Measurements from ENCODE around the gene PLXNA2. TPM values are rescaled to one million over a fixed set of nuclear protein-coding genes. Genes with fewer than 3 reads are reported as not detected.

The PLXNA2 gene
- polyA plus RNA-seq, 2 of the 4 experiments (the other 2 are of a cell fraction): 0.36 to 0.87 TPM

DNA sequence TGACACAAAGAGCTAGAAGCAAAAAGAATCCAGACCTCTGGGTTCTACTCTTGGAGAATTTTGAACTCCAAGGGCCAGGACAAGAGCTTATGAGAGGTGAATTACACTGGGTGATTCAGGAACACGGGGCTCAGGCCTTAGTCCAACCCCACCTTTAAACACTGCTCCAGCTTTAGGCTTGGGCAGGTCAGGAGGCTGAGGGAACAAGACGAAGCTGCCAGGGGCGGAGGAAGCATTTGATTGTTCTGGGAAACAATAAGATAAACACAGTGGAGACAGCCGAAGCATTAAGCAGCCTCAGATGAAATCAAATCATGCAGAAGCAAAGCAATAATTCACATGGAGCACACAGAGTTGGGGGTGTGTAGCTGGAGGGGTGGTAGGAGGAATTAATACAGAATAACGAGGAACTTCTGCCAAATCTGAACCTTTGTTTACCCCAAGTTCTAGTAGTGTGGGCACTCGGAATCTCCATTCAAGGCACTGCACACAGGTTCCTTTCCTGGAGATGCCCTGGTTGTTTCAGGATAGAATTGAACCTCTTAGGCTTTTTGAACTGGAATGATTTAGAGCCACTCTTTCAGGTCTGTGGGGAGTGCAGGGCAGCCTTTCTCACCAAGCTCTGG is 93.2 kb downstream of the PLXNA2 start (continued):
- TF ChIP-seq HOXB5 (CRISPR knock-in tag; IDR thresholded peaks at IDR 0.05): no peak

DNA sequence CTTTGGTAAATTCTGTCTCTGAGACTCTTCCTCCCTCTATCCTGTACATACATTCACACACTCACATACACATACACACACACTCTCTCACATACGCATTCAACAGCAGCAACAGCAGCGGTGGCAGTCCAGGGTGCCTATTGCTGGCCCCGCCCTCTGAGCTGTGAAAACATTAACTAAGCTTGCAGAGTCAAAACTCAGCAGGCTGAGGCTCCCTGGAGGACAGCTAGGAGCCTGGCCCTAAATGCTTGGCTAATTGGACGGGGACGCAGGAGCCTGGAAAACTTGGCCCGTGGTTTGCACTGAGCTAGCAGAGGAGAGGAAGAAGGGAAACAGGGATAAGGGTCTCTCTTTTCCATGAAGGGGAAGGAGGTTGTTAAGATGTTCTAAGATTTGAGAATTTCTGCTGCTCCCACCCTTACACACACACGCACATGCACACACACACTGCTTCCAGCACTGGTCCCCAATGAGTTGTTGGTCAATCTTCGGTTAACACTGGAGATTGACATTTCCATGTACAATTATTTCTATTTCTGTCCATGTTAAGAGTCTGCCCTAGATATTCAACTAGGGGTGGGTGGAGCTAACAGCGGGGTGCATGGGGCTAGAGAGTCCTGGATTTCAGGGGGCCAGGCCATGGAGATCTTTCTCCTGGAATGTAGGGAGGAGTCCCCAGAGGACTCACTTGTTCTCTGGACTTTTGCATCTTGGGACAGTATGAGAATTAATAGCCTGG is 94.2 kb downstream of the PLXNA2 start:
- POLR2A ChIA-PET: no interaction called here

DNA sequence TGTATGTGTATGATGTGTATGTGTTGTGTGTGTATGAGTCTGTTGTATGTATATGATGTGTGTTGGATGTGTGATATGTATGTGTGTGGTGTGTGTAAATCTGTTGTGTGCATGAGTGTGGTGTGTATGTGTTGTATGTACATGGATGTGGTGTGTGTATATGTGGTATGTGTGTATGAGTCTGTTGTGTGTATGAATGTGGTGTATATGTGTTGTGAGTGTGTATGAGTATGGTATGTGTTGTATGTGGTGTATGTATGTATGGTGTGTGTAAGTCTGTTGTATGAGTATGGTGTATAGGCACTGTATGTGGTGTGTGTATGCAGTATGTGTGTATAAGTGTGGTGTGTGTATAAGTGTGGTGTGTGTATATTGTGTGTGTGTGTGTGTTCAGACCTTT is 95.0 kb downstream of the PLXNA2 start:
- FAIRE-seq (no peak), DNase-seq (ENCODE audit: low read depth in 1 of 2, low spot score in 1 of 2) (no peak), ATAC-seq (no peak)
- ChIA-PET CTCF (interaction anchor here (3.1 to 26.1 kb wide), 2 partner anchors 17 to 90 kb away, joined by 15 to 417 read pairs; partner anchors contain the start of gene PLXNA2), POLR2A (no interaction called here)
- no peak overlapping the region for H3K4me2 ChIP-seq
- no peak overlapping the region for H3K27ac ChIP-seq
- no peaks in the 10 kb centered on the region for H3K9me3 ChIP-seq
- H3K4me1 ChIP-seq: 0 out of 3 replicates have a peak, but pooled peaks cover 8% of the 10 kb centered on the region
- no peak overlapping the region for H3K4me3 ChIP-seq
- TF ChIP-seq ZNF302 (CRISPR knock-in tag; IDR thresholded peaks at IDR 0.05): no peak
- TF ChIP-seq TFCP2L1 (CRISPR knock-in tag; IDR thresholded peaks at IDR 0.05): no peak
- no peak for TF ChIP-seq EP300 (IDR thresholded peaks at IDR 0.05)
- no peak for TF ChIP-seq HOXA7 (CRISPR knock-in tag; IDR thresholded peaks at IDR 0.05)
- TF ChIP-seq JUNB (IDR thresholded peaks at IDR 0.05): no peak
- TF ChIP-seq, protein P1, sequence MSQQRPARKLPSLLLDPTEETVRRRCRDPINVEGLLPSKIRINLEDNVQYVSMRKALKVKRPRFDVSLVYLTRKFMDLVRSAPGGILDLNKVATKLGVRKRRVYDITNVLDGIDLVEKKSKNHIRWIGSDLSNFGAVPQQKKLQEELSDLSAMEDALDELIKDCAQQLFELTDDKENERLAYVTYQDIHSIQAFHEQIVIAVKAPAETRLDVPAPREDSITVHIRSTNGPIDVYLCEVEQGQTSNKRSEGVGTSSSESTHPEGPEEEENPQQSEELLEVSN (IDR thresholded peaks at IDR 0.05; ENCODE audit: borderline replicate concordance, low read depth): no peak
- TF ChIP-seq PHF8 (IDR thresholded peaks at IDR 0.05; ENCODE audit: borderline replicate concordance, low read depth): no peak
- TF ChIP-seq GATA3 (IDR thresholded peaks at IDR 0.05; ENCODE audit: borderline replicate concordance): no peak
- no peak for TF ChIP-seq FOSL2 (IDR thresholded peaks at IDR 0.05)
- TF ChIP-seq FOSL2 (CRISPR knock-in tag; IDR thresholded peaks at IDR 0.05): no peak
- TF ChIP-seq, protein P2, sequence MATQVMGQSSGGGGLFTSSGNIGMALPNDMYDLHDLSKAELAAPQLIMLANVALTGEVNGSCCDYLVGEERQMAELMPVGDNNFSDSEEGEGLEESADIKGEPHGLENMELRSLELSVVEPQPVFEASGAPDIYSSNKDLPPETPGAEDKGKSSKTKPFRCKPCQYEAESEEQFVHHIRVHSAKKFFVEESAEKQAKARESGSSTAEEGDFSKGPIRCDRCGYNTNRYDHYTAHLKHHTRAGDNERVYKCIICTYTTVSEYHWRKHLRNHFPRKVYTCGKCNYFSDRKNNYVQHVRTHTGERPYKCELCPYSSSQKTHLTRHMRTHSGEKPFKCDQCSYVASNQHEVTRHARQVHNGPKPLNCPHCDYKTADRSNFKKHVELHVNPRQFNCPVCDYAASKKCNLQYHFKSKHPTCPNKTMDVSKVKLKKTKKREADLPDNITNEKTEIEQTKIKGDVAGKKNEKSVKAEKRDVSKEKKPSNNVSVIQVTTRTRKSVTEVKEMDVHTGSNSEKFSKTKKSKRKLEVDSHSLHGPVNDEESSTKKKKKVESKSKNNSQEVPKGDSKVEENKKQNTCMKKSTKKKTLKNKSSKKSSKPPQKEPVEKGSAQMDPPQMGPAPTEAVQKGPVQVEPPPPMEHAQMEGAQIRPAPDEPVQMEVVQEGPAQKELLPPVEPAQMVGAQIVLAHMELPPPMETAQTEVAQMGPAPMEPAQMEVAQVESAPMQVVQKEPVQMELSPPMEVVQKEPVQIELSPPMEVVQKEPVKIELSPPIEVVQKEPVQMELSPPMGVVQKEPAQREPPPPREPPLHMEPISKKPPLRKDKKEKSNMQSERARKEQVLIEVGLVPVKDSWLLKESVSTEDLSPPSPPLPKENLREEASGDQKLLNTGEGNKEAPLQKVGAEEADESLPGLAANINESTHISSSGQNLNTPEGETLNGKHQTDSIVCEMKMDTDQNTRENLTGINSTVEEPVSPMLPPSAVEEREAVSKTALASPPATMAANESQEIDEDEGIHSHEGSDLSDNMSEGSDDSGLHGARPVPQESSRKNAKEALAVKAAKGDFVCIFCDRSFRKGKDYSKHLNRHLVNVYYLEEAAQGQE (IDR thresholded peaks at IDR 0.05): no peak
- no peak for TF ChIP-seq FOXS1 (CRISPR knock-in tag; IDR thresholded peaks at IDR 0.05)
- no peak for TF ChIP-seq MYC (IDR thresholded peaks at IDR 0.05; ENCODE audit: borderline replicate concordance, low read length)

More for the DNA sequence above, 94.2 kb downstream of the PLXNA2 start:
- H3K27ac ChIP-seq: no peak overlapping the region
- H3K4me2 ChIP-seq: peak overlapping the region; percentile 23; the same call in 1 of the 3 replicates
- 0 out of 3 replicates have a peak, but pooled peaks cover 8% of the 10 kb centered on the region for H3K4me1 ChIP-seq
- FAIRE-seq (no peak), DNase-seq (ENCODE audit: low read depth in 1 of 2, low spot score in 1 of 2) (peak in 1 of 2 experiments; percentile 6), ATAC-seq (peak in 1 of 2 experiments; percentile 62; a peak in 2 of 6 replicates)
- no peak for TF ChIP-seq FOSB (CRISPR knock-in tag; IDR thresholded peaks at IDR 0.05)
- TF ChIP-seq, protein P3, sequence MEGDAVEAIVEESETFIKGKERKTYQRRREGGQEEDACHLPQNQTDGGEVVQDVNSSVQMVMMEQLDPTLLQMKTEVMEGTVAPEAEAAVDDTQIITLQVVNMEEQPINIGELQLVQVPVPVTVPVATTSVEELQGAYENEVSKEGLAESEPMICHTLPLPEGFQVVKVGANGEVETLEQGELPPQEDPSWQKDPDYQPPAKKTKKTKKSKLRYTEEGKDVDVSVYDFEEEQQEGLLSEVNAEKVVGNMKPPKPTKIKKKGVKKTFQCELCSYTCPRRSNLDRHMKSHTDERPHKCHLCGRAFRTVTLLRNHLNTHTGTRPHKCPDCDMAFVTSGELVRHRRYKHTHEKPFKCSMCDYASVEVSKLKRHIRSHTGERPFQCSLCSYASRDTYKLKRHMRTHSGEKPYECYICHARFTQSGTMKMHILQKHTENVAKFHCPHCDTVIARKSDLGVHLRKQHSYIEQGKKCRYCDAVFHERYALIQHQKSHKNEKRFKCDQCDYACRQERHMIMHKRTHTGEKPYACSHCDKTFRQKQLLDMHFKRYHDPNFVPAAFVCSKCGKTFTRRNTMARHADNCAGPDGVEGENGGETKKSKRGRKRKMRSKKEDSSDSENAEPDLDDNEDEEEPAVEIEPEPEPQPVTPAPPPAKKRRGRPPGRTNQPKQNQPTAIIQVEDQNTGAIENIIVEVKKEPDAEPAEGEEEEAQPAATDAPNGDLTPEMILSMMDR (IDR thresholded peaks at IDR 0.05): no peak
- TF ChIP-seq HDAC2 (IDR thresholded peaks at IDR 0.05): no peak
- TF ChIP-seq EHMT2 (IDR thresholded peaks at IDR 0.05; ENCODE audit: low read depth): no peak
- TF ChIP-seq JUNB (IDR thresholded peaks at IDR 0.05): no peak
- no peak for TF ChIP-seq POLR2AphosphoS2 (conservative IDR thresholded peaks at IDR 0.05; ENCODE audit: low read length)
- no peak for TF ChIP-seq NFE2L2 (conservative IDR thresholded peaks at IDR 0.05; ENCODE audit: low read length)
- no peak for TF ChIP-seq RARB (CRISPR knock-in tag; IDR thresholded peaks at IDR 0.05)
- no peak for TF ChIP-seq FOXS1 (CRISPR knock-in tag; IDR thresholded peaks at IDR 0.05)
- TF ChIP-seq, protein P2 (IDR thresholded peaks at IDR 0.05): no peak
- no peak for TF ChIP-seq TP53 (CRISPR knock-in tag; IDR thresholded peaks at IDR 0.05)
- no peak for TF ChIP-seq RNF2 (IDR thresholded peaks at IDR 0.05; ENCODE audit: borderline replicate concordance, low read depth)
- TF ChIP-seq MAFK (IDR thresholded peaks at IDR 0.05; ENCODE audit: partially characterized antibody): no peak
- TF ChIP-seq RFX5 (IDR thresholded peaks at IDR 0.05): no peak
- no peak for TF ChIP-seq SREBF2 (IDR thresholded peaks at IDR 0.05)
- no peak for TF ChIP-seq HEYL (CRISPR knock-in tag; IDR thresholded peaks at IDR 0.05)
- CTCF ChIA-PET: interaction anchor here (0.8 to 26.1 kb wide), 7 partner anchors 9 to 89 kb away, joined by 3 to 417 read pairs (median 4); partner anchors contain the start of gene PLXNA2
- no peaks in the 10 kb centered on the region for H3K9me3 ChIP-seq
- H3K4me3 ChIP-seq: no peak overlapping the region
- WGBS (ENCODE audit: missing lambda C conversion rate): 72% methylated on average over 9 of the region's 9 CpGs
